ENCODE results near the gene TCF15.
"Not testable (repeated sequence)": the region's sequence is repeated elsewhere in the genome, so short reads cannot be mapped to it uniquely, and the experiment has no call there.

DNA sequence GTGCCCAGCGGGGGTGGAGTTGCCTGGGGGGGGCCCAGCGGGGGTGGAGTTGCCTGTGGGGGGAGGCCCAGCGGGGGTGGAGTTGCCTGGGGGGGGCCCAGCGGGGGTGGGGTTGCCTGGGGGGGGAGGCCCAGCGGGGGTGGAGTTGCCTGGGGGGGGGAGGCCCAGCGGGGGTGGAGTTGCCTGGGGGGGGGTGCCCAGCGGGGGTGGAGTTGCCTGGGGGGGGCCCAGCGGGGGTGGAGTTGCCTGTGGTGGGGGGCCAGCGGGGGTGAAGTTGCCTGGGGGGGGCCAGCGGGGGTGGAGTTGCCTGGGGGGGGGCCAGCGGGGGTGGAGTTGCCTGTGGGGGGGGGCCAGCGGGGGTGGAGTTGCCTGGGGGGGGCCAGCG is 31.9 kb upstream of the TCF15 start:
- TF ChIP-seq, protein P1, sequence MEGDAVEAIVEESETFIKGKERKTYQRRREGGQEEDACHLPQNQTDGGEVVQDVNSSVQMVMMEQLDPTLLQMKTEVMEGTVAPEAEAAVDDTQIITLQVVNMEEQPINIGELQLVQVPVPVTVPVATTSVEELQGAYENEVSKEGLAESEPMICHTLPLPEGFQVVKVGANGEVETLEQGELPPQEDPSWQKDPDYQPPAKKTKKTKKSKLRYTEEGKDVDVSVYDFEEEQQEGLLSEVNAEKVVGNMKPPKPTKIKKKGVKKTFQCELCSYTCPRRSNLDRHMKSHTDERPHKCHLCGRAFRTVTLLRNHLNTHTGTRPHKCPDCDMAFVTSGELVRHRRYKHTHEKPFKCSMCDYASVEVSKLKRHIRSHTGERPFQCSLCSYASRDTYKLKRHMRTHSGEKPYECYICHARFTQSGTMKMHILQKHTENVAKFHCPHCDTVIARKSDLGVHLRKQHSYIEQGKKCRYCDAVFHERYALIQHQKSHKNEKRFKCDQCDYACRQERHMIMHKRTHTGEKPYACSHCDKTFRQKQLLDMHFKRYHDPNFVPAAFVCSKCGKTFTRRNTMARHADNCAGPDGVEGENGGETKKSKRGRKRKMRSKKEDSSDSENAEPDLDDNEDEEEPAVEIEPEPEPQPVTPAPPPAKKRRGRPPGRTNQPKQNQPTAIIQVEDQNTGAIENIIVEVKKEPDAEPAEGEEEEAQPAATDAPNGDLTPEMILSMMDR (IDR thresholded peaks at IDR 0.05 in 8 of 11, conservative IDR thresholded peaks at IDR 0.05 in 3 of 11) = not testable (repeated sequence)
- TF ChIP-seq POLR2A, POLR2AphosphoS5 (IDR thresholded peaks at IDR 0.05): not testable (repeated sequence)
